HepG2 (cell line): Measurements from ENCODE around the gene THUMPD2. TPM values are rescaled to one million over a fixed set of nuclear protein-coding genes. Genes with fewer than 3 reads are reported as not detected.

Source experiments
- ATF1 ChIP-seq: IDR thresholded peaks from 2 replicates; pipeline ENCODE4 v1.6.1; 2016; ENCODE audit warnings: mild to moderate bottlenecking, control low read depth
- EHMT2 ChIP-seq: fragments of 200-600 bp; sonication (generic); IDR thresholded peaks from 2 replicates; pipeline ENCODE4 v1.7.0; 2017; ENCODE audit warnings: antibody characterized with exemption, low read depth, low read length, borderline replicate concordance
- FOXC1 ChIP-seq: sonication (generic); formaldehyde crosslinking; IDR thresholded peaks from 2 replicates; pipeline ENCODE4 v1.8.0; 2022; ENCODE audit warnings: mild to moderate bottlenecking, missing genetic modification reagents, borderline replicate concordance
- FOXK2 ChIP-seq: fragments of 450-650 bp; IDR thresholded peaks from 2 replicates; pipeline ENCODE4 v1.6.1; 2016
- GATAD2A ChIP-seq: IDR thresholded peaks from 2 replicates; pipeline ENCODE4 v1.6.1; 2016
- HMGXB4 ChIP-seq, 2 experiments: sonication (generic) in 1 of 2; formaldehyde crosslinking in 1 of 2; IDR thresholded peaks; 2 replicates each; pipeline versions ENCODE4 v1.4.0 to v1.6.1; 2018 to 2020; ENCODE audit warnings: missing genetic modification reagents in 2 of 2, borderline replicate concordance in 1 of 2, low read depth in 1 of 2, mild to moderate bottlenecking in 1 of 2, missing biosample characterization in 1 of 2
- HOMEZ ChIP-seq: IDR thresholded peaks from 2 replicates; pipeline ENCODE4 v1.6.1; 2016; ENCODE audit warnings: low read depth
- KDM2A ChIP-seq: sonication (generic); formaldehyde crosslinking; IDR thresholded peaks from 2 replicates; pipeline ENCODE4 v1.4.0; 2020; ENCODE audit warnings: low read depth, missing genetic modification reagents, borderline replicate concordance
- MIXL1 ChIP-seq: IDR thresholded peaks from 2 replicates; pipeline ENCODE4 v1.6.1; 2016
- PHB2 ChIP-seq: fragments of 450-650 bp; IDR thresholded peaks from 2 replicates; pipeline ENCODE4 v1.6.1; 2018; ENCODE audit not compliant: partially characterized antibody
- PHF20 ChIP-seq: sonication (generic); formaldehyde crosslinking; IDR thresholded peaks from 2 replicates; pipeline ENCODE4 v1.5.0; 2020; ENCODE audit warnings: mild to moderate bottlenecking, missing genetic modification reagents
- PHF21A ChIP-seq: sonication (generic); formaldehyde crosslinking; IDR thresholded peaks from 2 replicates; pipeline ENCODE4 v1.5.0; 2020; ENCODE audit warnings: mild to moderate bottlenecking, missing genetic modification reagents
- PLSCR1 ChIP-seq: sonication (generic); formaldehyde crosslinking; IDR thresholded peaks from 2 replicates; pipeline ENCODE4 v1.5.0; 2020; ENCODE audit warnings: missing genetic modification reagents, mild to moderate bottlenecking, borderline replicate concordance
- REPIN1 ChIP-seq: sonication (generic); formaldehyde crosslinking; IDR thresholded peaks from 2 replicates; pipeline ENCODE4 v1.8.0; 2022; ENCODE audit warnings: missing genetic modification reagents, low read depth, mild to moderate bottlenecking, borderline replicate concordance
- SALL2 ChIP-seq: sonication (generic); formaldehyde crosslinking; IDR thresholded peaks from 2 replicates; pipeline ENCODE4 v1.8.1; 2023; ENCODE audit warnings: mild to moderate bottlenecking, missing genetic modification reagents, inconsistent platforms
- TEAD3 ChIP-seq: optimal IDR thresholded peaks from 2 replicates; pipeline ENCODE3; 2016; ENCODE audit warnings: borderline replicate concordance
- THYN1 ChIP-seq: sonication (generic); formaldehyde crosslinking; IDR thresholded peaks from 2 replicates; pipeline ENCODE4 v1.8.1; 2023; ENCODE audit warnings: low read depth, mild to moderate bottlenecking, moderate library complexity, missing genetic modification reagents, borderline replicate concordance
- YEATS4 ChIP-seq: sonication (generic); formaldehyde crosslinking; IDR thresholded peaks from 2 replicates; pipeline ENCODE4 v1.4.0; 2020; ENCODE audit warnings: missing genetic modification reagents, borderline replicate concordance
- ZC3H4 ChIP-seq: sonication (generic); formaldehyde crosslinking; IDR thresholded peaks from 2 replicates; pipeline ENCODE4 v1.4.0; 2020; ENCODE audit warnings: missing genetic modification reagents, borderline replicate concordance
- ZEB1 ChIP-seq: IDR thresholded peaks from 2 replicates; pipeline ENCODE4 v1.6.1; 2012; ENCODE audit warnings: mild to moderate bottlenecking, low read depth, inconsistent platforms; ENCODE audit not compliant: insufficient replicate concordance
- ZMYM4 ChIP-seq: sonication (generic); formaldehyde crosslinking; IDR thresholded peaks from 2 replicates; pipeline ENCODE4 v1.8.1; 2023; ENCODE audit warnings: mild to moderate bottlenecking, missing genetic modification reagents
- ZNF180 ChIP-seq: sonication (generic); formaldehyde crosslinking; IDR thresholded peaks from 2 replicates; pipeline ENCODE4 v1.4.0; 2020; ENCODE audit warnings: low read depth, missing genetic modification reagents, borderline replicate concordance
- ZNF431 ChIP-seq: sonication (generic); formaldehyde crosslinking; IDR thresholded peaks from 2 replicates; pipeline ENCODE4 v1.9.0; 2022; ENCODE audit warnings: missing genetic modification reagents, low read depth, mild to moderate bottlenecking, borderline replicate concordance
- ZNF468 ChIP-seq: sonication (generic); formaldehyde crosslinking; IDR thresholded peaks from 2 replicates; pipeline ENCODE4 v1.8.0; 2022; ENCODE audit warnings: mild to moderate bottlenecking, moderate library complexity, missing genetic modification reagents
- ZNF724P ChIP-seq: sonication (generic); formaldehyde crosslinking; IDR thresholded peaks from 2 replicates; pipeline ENCODE4 v1.8.0; 2022; ENCODE audit warnings: missing genetic modification reagents, borderline replicate concordance
- ZNF773 ChIP-seq: sonication (generic); formaldehyde crosslinking; IDR thresholded peaks from 2 replicates; pipeline ENCODE4 v1.4.0; 2020; ENCODE audit warnings: missing genetic modification reagents, borderline replicate concordance
- polyA plus RNA-seq, 8 experiments: library from polyadenylated mRNA; depleted of rRNA in 3 of 8; stranded (reverse) in 7 of 8; unstranded in 1 of 8; fragments of >200 nt; fragmentation: Illumina TruSeq in 4 of 8; extraction: Trizol in 4 of 8; gene quantifications; 2 replicates each; pipeline versions ENCODE4 v1.2.1 to v1.2.3, GENCODE V29; 2011 to 2016; ENCODE audit warnings: low read depth in 4 of 8, missing spikeins in 1 of 8, mixed read lengths in 1 of 8; ENCODE audit not compliant: insufficient read depth in 1 of 8
- total RNA-seq, 5 experiments: library from RNA; depleted of rRNA; stranded (reverse); fragments of >200 nt; fragmentation: Illumina TruSeq; extraction: Trizol; gene quantifications; 2 replicates each; pipeline ENCODE4 v1.2.3, GENCODE V29; 2016; ENCODE audit warnings: low read depth in 1 of 5
- TF ChIP-seq, protein P1 (sequence below): fragments of 450-650 bp; IDR thresholded peaks from 2 replicates; pipeline ENCODE4 v1.6.1; 2016

THUMPD2 gene
- total and polyA plus RNA-seq, 2 of the 13 experiments (the other 11 are each of a cell fraction or from before 2014, with no cell fraction given), result 11.8 to 15.6 TPM

GRCh38 chr2:39728941-39729351 lies 50.1 kb downstream of the THUMPD2 start (continued):
- TF ChIP-seq FOXC1 (CRISPR knock-in tag) (no peak), HMGXB4 (CRISPR knock-in tag; IDR thresholded peaks at IDR 0.05; ENCODE audit: borderline replicate concordance in 1 of 2, low read depth in 1 of 2) (0 out of 4 replicates have a peak, but pooled peaks of 1 of the 2 experiments have one; percentile 43), KDM2A (0 out of 2 replicates have a peak, but pooled peaks have one; percentile 28), ZEB1 (no peak), ATF1 (CRISPR knock-in tag) (no peak), YEATS4 (CRISPR knock-in tag) (no peak), REPIN1 (CRISPR knock-in tag) (peak; percentile 63; the same call in 1 of the 2 replicates), ZNF773 (no peak), ZNF180 (no peak), HOMEZ (CRISPR knock-in tag) (no peak), PHF21A (CRISPR knock-in tag) (no peak), SALL2 (CRISPR knock-in tag) (no peak), ZNF468 (CRISPR knock-in tag) (no peak), ZNF724P (no peak), EHMT2 (no peak), FOXK2 (no peak), TEAD3 (CRISPR knock-in tag) (peak; percentile 43), THYN1 (CRISPR knock-in tag) (no peak), ZNF431 (no peak), PLSCR1 (CRISPR knock-in tag) (no peak), PHB2 (no peak), ZMYM4 (CRISPR knock-in tag) (0 out of 2 replicates have a peak, but pooled peaks have one; percentile 25), PHF20 (CRISPR knock-in tag) (no peak), GATAD2A (no peak), MIXL1 (CRISPR knock-in tag) (0 out of 2 replicates have a peak, but pooled peaks have one; percentile 33), ZC3H4 (CRISPR knock-in tag) (no peak)
- TF ChIP-seq, protein P1, sequence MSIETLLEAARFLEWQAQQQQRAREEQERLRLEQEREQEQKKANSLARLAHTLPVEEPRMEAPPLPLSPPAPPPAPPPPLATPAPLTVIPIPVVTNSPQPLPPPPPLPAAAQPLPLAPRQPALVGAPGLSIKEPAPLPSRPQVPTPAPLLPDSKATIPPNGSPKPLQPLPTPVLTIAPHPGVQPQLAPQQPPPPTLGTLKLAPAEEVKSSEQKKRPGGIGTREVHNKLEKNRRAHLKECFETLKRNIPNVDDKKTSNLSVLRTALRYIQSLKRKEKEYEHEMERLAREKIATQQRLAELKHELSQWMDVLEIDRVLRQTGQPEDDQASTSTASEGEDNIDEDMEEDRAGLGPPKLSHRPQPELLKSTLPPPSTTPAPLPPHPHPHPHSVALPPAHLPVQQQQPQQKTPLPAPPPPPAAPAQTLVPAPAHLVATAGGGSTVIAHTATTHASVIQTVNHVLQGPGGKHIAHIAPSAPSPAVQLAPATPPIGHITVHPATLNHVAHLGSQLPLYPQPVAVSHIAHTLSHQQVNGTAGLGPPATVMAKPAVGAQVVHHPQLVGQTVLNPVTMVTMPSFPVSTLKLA, result no peak
